GM11168 (cell line): ENCODE data around the gene PMPCB.

Source experiments
- in situ Hi-C: fragments of 300-500 bp; cut with MboI; formaldehyde crosslinking; loops from one replicate; pipeline ENCODE4 v1.12.0; 2022; ENCODE audit warnings: low sequenced_read_pairs; ENCODE audit not compliant: unreplicated experiment

The PMPCB gene

DNA sequence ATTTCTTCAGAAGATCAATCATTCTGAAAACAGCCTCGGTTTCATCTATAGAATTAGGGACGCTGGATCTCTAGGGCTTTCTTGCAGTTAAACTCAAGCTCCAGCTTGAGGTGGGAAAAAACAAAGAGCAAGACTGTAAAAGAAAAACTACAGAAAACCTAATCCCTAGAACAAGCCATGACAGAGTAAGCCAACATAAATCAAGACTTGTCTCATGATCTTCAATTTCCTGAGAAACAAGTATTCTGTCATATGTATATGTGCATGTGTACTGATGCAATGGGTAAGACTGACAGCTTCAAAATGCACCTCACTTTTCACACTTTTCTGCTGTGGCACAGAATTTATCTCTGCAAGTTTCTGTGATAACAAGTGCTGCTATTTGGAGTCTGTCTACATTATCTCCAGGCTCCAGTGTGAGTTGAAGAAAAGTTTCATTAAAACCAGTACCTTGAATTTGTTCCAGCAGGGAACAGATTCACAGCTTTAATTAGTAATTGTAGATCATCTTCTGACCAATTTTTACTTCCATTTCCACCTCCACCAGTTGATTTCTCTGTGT lies 19.2 kb downstream of the PMPCB start:
- in situ Hi-C loops, result no loop called here

DNA sequence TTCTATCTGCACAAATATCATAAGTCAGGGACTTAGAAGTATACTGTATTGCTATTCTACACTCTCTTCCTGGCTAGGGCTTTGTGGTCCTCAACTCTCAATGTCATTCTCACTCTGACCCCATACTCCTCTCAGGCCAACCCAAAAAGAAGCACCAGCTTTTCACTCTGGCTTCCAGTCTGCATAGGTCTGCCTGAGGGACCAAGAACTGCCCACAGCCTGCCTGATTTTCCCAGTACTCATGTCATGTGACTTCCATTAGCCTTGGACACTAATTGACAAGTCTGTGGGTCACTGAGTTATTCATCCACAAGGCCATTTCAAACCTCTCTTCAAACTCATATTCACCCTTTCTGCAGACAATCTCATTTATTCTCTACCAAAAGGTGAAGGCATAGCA lies 19.8 kb downstream of the PMPCB start:
- in situ Hi-C loops, result no loop called here

DNA sequence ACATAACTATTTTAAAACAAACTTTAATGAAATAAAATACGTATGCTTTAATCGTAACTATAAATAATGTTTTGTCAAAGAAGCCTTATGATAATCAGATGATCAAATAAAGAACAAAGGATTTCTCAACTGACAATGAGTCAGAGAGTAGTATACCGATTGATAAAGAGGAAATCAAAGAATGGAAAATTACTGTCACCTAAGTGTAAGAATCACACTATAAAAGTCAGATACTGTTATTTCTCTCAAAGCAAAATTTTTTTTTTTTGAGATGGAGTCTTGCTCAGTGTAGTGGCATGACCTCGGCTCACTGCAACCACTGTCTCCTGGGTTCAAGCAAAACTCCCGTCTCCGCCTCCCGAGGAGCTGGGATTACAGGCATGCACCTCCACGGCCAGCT lies 28.5 kb downstream of the PMPCB start:
- in situ Hi-C loops, result no loop called here

DNA sequence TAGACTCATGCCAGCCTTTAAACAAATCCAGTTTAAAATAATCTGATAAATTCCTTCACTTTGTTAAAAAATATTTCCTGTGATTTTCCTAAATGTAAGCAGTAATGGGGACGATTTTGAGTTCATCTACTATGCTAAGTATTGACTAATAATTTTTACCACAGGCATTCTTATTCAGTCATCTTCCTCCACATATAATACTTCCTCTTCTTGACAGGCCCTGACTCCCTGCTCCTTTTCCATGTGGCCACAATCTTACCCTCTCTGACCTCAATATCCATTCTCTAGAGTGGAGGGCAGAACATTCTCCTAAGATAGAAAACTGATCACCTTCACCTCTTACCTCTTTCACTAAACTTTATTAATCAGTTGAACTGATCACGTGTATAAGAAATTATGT lies 39.5 kb downstream of the PMPCB start:
- in situ Hi-C loops, result loop anchor here (5.0 kb wide), 1 partner anchor 39 kb away; the partner anchor contains the start of gene PMPCB

DNA sequence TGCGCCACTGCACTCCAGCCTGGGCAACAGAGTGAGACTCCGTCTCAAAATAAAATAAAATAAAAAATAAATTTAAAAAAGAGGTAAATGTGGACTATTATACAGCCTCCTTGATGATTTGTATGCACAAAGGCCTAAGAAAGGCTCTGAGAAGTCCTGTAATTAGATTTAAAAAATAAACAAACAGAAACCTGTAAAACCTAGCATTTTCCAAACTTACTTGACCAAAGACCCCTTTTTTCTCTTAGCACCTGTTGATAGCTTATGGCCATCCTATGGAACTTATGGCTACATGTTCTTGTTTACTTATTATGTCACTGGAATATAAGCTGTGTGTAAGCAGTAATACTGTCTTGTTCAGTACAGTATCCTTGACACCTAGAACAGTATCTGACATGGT lies 41.6 kb downstream of the PMPCB start:
- in situ Hi-C loops, result loop anchor here (5.0 kb wide), 1 partner anchor 42 kb away; the partner anchor contains the start of gene PMPCB

DNA sequence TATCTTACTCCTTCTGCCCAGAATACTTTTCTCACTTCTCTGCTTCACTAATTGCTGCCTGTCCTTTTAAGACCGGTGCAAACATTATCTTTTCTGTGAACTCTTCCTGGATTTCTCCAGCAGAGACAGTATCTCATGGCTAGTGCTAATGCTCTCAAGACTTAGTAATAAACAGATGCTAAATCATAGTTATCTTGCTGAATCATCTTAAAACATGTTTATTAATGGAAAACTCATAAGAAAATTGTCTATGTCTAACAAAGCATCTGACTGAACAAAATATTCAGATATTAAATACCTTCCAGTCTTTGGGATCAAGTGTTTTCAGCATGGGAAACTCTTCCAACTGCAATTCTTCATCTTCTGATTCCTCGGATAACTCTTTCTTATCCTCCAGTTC lies 44.2 kb downstream of the PMPCB start:
- in situ Hi-C loops, result no loop called here

DNA sequence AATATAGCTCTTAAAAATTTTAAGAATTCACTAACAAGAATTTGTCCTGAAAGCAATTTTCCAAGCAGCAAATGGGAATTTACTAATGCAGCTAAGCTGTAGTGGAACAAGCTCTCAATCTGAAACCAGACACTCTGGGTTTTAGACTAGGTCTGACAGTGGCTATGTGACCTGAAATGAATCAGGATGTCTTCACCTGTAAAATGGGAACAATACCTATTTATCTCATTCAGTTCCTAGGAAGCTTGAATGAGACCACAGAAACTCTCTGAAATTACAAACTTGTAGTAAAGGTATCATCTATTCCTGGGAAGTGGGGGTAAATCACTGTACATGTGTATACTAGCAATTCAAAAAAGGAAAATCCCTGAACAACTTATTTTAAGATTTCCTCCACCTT lies 46.1 kb downstream of the PMPCB start:
- in situ Hi-C loops, result no loop called here

DNA sequence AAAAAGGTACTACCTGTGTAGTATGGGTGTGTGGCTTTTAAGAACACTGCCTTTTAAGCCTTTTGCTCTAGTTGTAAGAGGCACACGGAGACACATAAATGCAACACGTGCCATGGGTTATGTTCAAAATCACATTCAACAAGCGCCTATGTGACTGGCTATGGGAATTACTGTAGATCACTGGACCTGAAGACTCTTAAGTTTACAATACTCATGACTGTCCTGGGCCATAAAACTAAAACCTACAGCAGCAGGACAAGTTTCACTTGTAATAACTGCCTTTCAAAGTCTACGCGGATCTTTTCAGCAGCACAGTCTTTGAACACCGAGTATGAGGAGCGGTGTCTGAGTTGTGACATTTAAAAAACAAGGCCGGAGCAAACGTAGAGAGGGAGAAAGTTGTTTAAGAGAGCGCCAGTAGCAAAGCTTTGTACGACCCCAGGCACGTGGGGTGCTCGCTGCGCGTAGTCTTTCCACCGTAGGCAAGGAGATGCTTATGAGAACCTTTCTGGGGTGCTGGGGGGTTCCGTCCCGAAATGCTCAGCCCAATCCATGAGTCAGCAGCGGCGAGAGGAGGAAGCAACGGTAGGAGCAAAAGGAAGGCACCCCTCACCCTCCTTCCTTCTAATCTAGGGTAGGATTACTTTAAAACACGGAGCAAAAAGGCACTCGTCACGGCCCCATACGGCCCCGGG lies 46.7 kb downstream of the PMPCB start:
- in situ Hi-C loops, result no loop called here

DNA sequence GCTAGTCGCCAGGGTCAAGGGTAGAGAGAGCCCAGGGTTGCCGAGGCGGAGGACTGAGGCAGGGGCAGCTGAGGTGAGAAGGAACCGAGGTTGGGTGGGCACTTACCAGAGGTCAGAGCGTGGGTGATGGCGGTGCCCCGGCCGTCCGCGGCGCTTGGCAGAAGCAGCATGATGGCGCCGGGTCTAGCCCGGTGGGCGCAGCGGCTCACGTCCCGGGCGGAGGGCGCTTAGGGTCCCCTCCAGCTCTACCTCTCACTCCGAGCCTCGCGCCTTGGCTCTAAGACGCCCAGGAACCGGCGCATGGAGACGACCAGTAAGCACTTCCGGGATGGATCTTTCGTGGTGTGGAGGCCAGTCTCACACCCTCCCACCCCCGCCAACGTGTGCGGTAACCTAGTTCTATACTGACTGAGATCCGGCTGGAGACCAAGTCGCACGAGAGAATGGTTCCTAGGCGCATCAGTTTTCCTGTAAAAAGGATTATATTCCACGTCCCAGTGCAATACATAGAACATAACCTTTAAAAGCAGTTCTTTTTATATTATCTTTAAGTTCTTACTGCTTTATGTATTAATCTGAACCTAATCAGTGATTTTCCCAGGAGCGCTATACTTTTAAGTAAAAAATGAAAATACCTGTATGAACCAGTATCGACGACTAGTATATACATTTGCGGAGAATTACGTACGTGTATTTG lies 47.4 kb downstream of the PMPCB start, which contains the start of gene DNAJC2:
TSS of gene DNAJC2 (minus strand) at position 315 of the 697 bp plus-strand sequence. CDS start at position 170, 145 bp downstream.
- in situ Hi-C loops, result no loop called here

DNA sequence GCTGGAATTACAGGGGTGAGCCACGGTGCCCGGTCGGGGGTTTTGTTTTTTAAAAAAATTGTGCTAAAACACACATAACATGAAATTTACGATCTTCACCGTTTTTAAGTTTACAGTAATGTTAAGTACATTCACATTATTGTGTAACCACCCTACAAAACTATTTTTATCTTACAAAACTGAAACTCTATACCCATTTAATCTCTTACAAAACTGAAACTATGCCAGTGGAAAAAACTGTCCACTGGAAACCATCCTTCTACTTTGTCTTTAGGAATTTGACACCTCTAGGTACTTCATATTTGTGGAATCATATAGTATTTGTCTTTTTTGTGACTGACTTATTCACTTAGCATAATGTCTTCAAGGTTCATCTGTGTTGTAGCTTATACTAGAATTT lies 49.2 kb downstream of the PMPCB start:
- in situ Hi-C loops, result no loop called here

DNA sequence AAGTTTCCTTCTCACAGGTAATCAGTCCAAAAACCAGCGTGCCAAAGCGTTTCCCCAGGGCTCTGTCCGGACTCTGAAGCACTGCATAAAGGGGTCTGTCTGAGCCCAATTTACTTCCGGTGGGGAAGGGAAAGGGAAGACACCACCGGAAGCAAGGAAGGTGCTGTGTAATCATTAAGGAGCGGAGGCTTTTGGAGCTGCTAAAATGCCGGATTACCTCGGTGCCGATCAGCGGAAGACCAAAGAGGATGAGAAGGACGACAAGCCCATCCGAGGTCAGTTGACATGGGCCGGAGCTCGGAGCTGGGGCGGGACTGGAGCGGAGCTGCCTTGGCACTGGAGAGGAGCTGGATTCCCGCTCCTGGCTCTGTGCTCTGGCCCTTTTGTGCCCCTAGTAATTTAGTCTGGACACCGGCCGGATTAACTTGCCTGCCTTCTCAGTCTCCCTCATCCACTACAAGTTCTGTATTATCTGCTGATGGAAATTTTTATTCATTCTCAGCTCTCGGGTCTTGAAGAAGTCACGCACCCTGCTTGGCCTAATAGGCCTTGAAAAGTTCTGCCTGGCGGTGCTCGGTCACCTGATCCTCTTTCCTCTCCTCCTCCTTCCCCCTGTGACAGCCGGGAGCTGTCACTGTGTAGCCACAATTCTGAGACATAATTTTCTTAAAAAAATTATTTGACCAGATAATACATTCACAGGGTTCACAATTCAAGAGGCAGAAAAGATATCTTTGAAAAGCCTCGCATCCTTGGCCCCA lies 50.5 kb downstream of the PMPCB start, which contains the start of gene PSMC2:
TSS of gene PSMC2 (plus strand) at position 137 of the 761 bp plus-strand sequence. CDS start at position 206, 69 bp downstream.
- in situ Hi-C loops, result no loop called here

DNA sequence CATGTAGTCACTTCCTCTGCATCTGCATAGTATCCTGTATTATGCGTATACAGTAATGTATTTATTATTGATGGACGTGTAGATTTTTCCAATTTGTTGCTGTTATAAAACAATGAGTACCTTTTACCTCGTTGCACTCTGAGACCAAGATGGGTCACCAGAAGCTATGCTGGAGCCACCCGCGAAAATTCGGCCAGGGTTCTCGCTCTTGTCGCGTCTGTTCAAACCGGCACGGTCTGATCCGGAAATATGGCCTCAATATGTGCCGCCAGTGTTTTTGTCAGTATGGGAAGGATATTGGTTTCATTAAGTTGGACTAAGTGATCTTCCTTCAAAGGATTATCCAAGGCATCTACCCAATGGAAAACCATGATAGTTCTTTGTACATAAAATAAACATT lies 51.2 kb downstream of the PMPCB start:
- in situ Hi-C loops, result no loop called here

DNA sequence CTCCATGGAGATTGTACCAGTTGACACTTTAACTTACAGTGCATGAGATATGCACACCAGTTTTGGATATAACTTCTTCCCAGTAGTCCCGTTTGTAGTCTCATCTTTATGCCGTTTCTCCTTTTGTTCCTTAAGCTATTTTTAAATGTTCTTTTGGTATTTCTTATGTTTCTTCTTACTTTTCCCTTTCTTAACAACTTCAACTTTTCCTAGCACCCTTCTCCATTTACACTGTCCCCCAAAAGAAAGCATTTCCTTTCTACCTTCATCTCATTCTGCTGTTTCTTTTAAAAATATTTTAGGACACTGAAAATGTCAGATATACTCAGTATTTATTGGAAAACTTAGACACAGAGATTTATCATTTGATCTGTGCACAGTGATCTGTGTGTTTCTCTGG lies 51.7 kb downstream of the PMPCB start:
- in situ Hi-C loops, result no loop called here

DNA sequence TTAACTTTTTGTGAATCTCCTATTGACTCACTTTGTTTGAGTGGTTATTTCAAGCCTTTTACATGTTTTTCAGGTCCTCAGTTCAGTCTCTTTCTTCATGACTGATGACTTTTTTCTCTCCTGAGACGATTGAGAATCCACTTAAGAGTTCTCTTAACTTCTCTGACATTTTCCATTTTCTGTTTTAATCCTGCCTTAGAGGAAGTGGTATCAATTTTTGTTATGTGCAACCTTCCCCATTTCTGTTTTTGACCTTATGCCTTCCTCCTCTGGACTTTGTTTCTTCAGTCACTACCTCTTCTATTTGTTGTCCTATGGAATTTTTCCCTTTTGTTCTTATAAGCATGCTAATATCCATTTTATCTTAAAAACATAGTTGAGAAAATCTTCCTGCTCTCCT lies 52.6 kb downstream of the PMPCB start:
- in situ Hi-C loops, result no loop called here
